NCI-H2029 treated with DMSO at 0.1 percent for 48 hours (cell line): ENCODE measurements around the gene RASGRF2.
A peak's percentile ranks its signal among the peaks of the same experiment; 100 is the strongest.

Source experiments
- DNase-seq: peaks from one replicate; lab custom pipeline; 2025; lab: John Stamatoyannopoulos, UW

Gene RASGRF2

GRCh38 chr5:80951366-80951765, 8.8 kb upstream of the RASGRF2 start:
- DNase-seq, result no peak

GRCh38 chr5:80953587-80953986, 6.6 kb upstream of the RASGRF2 start:
- DNase-seq, result no peak

- DNase-seq, result no peak
Observed at GRCh38 chr5:80955082-80955590, 5.0 kb upstream of the RASGRF2 start.

- DNase-seq, result no peak
Observed at GRCh38 chr5:80956272-80956671, 3.9 kb upstream of the RASGRF2 start.

- peak; percentile 92 for DNase-seq
Observed at GRCh38 chr5:80957031-80957761, 3.0 kb upstream of the RASGRF2 start.

GRCh38 chr5:80958616-80959015, 1.5 kb upstream of the RASGRF2 start:
- no peak for DNase-seq

- DNase-seq, result no peak
Observed at GRCh38 chr5:80959138-80959537, 1.0 kb upstream of the RASGRF2 start.

- DNase-seq, result no peak
Observed at GRCh38 chr5:80960531-80961375, 590 bp downstream of the RASGRF2 start.

- no peak for DNase-seq
Observed at GRCh38 chr5:80961376-80962281, 1.5 kb downstream of the RASGRF2 start.

GRCh38 chr5:80962630-80963520, 2.7 kb downstream of the RASGRF2 start:
- no peak for DNase-seq

- no peak for DNase-seq
Observed at GRCh38 chr5:80963521-80963895, 3.3 kb downstream of the RASGRF2 start.

GRCh38 chr5:80963966-80964481, 3.9 kb downstream of the RASGRF2 start:
- no peak for DNase-seq

GRCh38 chr5:80964491-80964890, 4.3 kb downstream of the RASGRF2 start:
- DNase-seq, result no peak

GRCh38 chr5:80964919-80965318, 4.8 kb downstream of the RASGRF2 start:
- DNase-seq, result no peak

- peak; percentile 91 for DNase-seq
Observed at GRCh38 chr5:80967500-80968181, 7.5 kb downstream of the RASGRF2 start.

GRCh38 chr5:80973027-80973426, 12.9 kb downstream of the RASGRF2 start:
- no peak for DNase-seq

GRCh38 chr5:80975065-80975464, 14.9 kb downstream of the RASGRF2 start:
- DNase-seq, result no peak

GRCh38 chr5:80976985-80977384, 16.8 kb downstream of the RASGRF2 start:
- no peak for DNase-seq

- DNase-seq, result no peak
Observed at GRCh38 chr5:80977764-80978163, 17.6 kb downstream of the RASGRF2 start.

- no peak for DNase-seq
Observed at GRCh38 chr5:80978772-80979317, 18.7 kb downstream of the RASGRF2 start.
